M059J (cell line): ENCODE results near the gene PLCL2. TPM values are rescaled to one million over a fixed set of nuclear protein-coding genes. Genes with fewer than 3 reads are reported as not detected.
"Not testable (repeated sequence)": the region's sequence is repeated elsewhere in the genome, so short reads cannot be mapped to it uniquely, and the experiment has no call there.

Experiments used
- DNase-seq: peaks from one replicate; pipeline ENCODE4 v3.0.0-alpha.2; 2012; ENCODE audit warnings: low read depth
- total RNA-seq: library from RNA; depleted of rRNA; stranded (reverse); fragments of >200 nt; shearing (Covaris generic); gene quantifications from 2 replicates; pipeline ENCODE4 v1.2.3, GENCODE V29; 2014

Gene PLCL2
- total RNA-seq, 1 experiment from 2014 or later, result 0.71 TPM

GRCh38 chr3:16916840-16917239 is 32.1 kb downstream of the PLCL2 start:
- no peak for DNase-seq

- DNase-seq, result peak; percentile 12
Measured at GRCh38 chr3:16917256-16917935, 32.6 kb downstream of the PLCL2 start.

GRCh38 chr3:16917980-16918682 is 33.4 kb downstream of the PLCL2 start:
- DNase-seq, result no peak

GRCh38 chr3:16918683-16919025 is 33.9 kb downstream of the PLCL2 start:
- DNase-seq, result no peak

- no peak for DNase-seq
Measured at GRCh38 chr3:16923112-16923511, 38.4 kb downstream of the PLCL2 start.

- DNase-seq, result no peak
Measured at GRCh38 chr3:16927485-16927884, 42.7 kb downstream of the PLCL2 start.

GRCh38 chr3:16928386-16929132 is 43.8 kb downstream of the PLCL2 start:
- DNase-seq, result no peak

GRCh38 chr3:16929311-16929710 is 44.6 kb downstream of the PLCL2 start:
- no peak for DNase-seq

GRCh38 chr3:16932877-16933276 is 48.1 kb downstream of the PLCL2 start:
- DNase-seq, result no peak

GRCh38 chr3:16935781-16936180 is 51.0 kb downstream of the PLCL2 start:
- no peak for DNase-seq

GRCh38 chr3:16936233-16936632 is 51.5 kb downstream of the PLCL2 start:
- no peak for DNase-seq

- DNase-seq, result no peak
Measured at GRCh38 chr3:16936676-16937230, 52.0 kb downstream of the PLCL2 start.

GRCh38 chr3:16937326-16937845 is 52.6 kb downstream of the PLCL2 start:
- no peak for DNase-seq

GRCh38 chr3:16940769-16941700 is 56.3 kb downstream of the PLCL2 start:
- no peak for DNase-seq

GRCh38 chr3:16942955-16943354 is 58.2 kb downstream of the PLCL2 start:
- DNase-seq, result no peak

- DNase-seq, result no peak
Measured at GRCh38 chr3:16943857-16944256, 59.1 kb downstream of the PLCL2 start.

GRCh38 chr3:16944356-16944755 is 59.6 kb downstream of the PLCL2 start:
- no peak for DNase-seq

GRCh38 chr3:16945330-16945729 is 60.6 kb downstream of the PLCL2 start:
- DNase-seq, result peak; percentile 4

- DNase-seq, result no peak
Measured at GRCh38 chr3:16950282-16950681, 65.5 kb downstream of the PLCL2 start.

GRCh38 chr3:16950845-16951244 is 66.1 kb downstream of the PLCL2 start:
- DNase-seq, result no peak

- DNase-seq, result not testable (repeated sequence)
Measured at GRCh38 chr3:16957852-16958251, 73.1 kb downstream of the PLCL2 start.
